Nephron (organoid): ENCODE data around the gene TAF4B.
"Not testable (repeated sequence)": the region's sequence is repeated elsewhere in the genome, so short reads cannot be mapped to it uniquely, and the experiment has no call there.

Source experiments
- H3K27ac Mint-ChIP-seq, 3 experiments: 2 replicates each; pipeline ENCODE4 v1.8.0; 2020; ENCODE audit warnings: mixed read lengths in 3 of 3, mild to moderate bottlenecking in 2 of 3, moderate library complexity in 1 of 3
- H3K27me3 Mint-ChIP-seq: 2 replicates; pipeline ENCODE4 v1.8.0; 2021; ENCODE audit warnings: low read depth, mild to moderate bottlenecking, moderate library complexity, mixed read lengths
- H3K36me3 Mint-ChIP-seq: 2 replicates; pipeline ENCODE4 v1.8.0; 2020; ENCODE audit warnings: low read depth, mixed read lengths
- H3K4me1 Mint-ChIP-seq: 2 replicates; pipeline ENCODE4 v1.8.0; 2020; ENCODE audit warnings: mixed read lengths
- H3K4me3 Mint-ChIP-seq, 3 experiments: 2 replicates each; pipeline ENCODE4 v1.8.0; 2020; ENCODE audit warnings: mild to moderate bottlenecking in 3 of 3, mixed read lengths in 3 of 3, moderate library complexity in 2 of 3
- H3K9me3 Mint-ChIP-seq: 2 replicates; pipeline ENCODE4 v1.8.0; 2020; ENCODE audit warnings: mixed read lengths
- TF ChIP-seq, protein P1 (sequence below), 3 experiments: fragments of 200-600 bp; sonication (generic); IDR thresholded peaks; one replicate each; pipeline ENCODE4 v1.5.0; 2021; ENCODE audit warnings: antibody characterized with exemption in 3 of 3; ENCODE audit not compliant: unreplicated experiment in 3 of 3

TAF4B gene

GRCh38 chr18:26357960-26358359 lies 131.7 kb downstream of the TAF4B start:
- Mint-ChIP-seq H3K27ac (no peak overlapping the region), H3K36me3 (peaks cover 3% of the 10 kb centered on the region), H3K9me3 (no peaks in the 10 kb centered on the region), H3K4me1 (no peaks in the 10 kb centered on the region), H3K4me3 (no peak overlapping the region), H3K27me3 (no peaks in the 10 kb centered on the region)
- TF ChIP-seq, protein P1, sequence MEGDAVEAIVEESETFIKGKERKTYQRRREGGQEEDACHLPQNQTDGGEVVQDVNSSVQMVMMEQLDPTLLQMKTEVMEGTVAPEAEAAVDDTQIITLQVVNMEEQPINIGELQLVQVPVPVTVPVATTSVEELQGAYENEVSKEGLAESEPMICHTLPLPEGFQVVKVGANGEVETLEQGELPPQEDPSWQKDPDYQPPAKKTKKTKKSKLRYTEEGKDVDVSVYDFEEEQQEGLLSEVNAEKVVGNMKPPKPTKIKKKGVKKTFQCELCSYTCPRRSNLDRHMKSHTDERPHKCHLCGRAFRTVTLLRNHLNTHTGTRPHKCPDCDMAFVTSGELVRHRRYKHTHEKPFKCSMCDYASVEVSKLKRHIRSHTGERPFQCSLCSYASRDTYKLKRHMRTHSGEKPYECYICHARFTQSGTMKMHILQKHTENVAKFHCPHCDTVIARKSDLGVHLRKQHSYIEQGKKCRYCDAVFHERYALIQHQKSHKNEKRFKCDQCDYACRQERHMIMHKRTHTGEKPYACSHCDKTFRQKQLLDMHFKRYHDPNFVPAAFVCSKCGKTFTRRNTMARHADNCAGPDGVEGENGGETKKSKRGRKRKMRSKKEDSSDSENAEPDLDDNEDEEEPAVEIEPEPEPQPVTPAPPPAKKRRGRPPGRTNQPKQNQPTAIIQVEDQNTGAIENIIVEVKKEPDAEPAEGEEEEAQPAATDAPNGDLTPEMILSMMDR (IDR thresholded peaks at IDR 0.05; ENCODE audit: unreplicated experiment in 3 of 3): no peak

DNA sequence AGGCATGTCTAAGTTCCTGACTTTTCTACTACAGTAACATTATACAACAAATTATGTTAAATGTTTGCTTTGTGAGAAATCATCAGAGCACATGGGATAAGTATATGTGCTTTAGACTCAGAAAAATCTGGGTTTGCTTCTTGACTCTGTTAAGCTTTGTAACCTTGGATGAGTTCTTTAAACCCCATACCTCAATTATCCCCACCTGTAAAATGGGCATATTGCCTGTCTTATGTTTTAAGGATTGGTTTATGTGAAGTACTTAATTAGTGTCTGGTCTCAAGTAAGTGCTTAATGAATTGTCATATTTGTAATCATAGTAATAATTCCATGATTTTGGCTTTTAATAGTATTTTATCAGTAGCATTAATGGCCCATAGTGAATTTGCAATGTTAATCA lies 135.8 kb downstream of the TAF4B start:
- peaks cover 5% of the 10 kb centered on the region for H3K36me3 Mint-ChIP-seq
- no peaks in the 10 kb centered on the region for H3K27me3 Mint-ChIP-seq
- H3K4me1 Mint-ChIP-seq: no peaks in the 10 kb centered on the region
- no peaks in the 10 kb centered on the region for H3K9me3 Mint-ChIP-seq
- no peak overlapping the region for H3K4me3 Mint-ChIP-seq
- no peak overlapping the region for H3K27ac Mint-ChIP-seq
- TF ChIP-seq, protein P1 (IDR thresholded peaks at IDR 0.05; ENCODE audit: unreplicated experiment in 3 of 3): no peak

DNA sequence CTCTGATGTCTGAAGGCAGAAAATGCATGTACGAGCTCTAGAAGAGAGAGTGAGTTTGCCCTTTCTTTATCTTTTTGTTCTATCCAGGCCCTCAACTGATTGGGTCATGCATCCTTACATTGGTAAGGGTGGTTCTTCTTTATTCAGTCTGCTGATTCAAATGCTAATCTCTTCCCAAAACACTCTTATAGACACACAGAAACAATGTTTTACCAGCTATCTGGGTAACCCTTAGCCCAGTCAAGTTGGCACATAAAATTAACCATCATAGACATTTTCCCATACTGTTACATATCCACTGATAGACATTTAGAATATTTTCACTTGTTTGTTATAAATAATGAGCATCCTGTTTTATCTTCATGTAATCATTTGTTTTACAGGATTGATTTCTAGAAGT lies 141.2 kb downstream of the TAF4B start:
- TF ChIP-seq, protein P1 (IDR thresholded peaks at IDR 0.05; ENCODE audit: unreplicated experiment in 3 of 3): no peak
- Mint-ChIP-seq H3K4me3 (no peak overlapping the region), H3K36me3 (peaks cover 4% of the 10 kb centered on the region), H3K9me3 (no peaks in the 10 kb centered on the region), H3K27me3 (no peaks in the 10 kb centered on the region), H3K27ac (no peak overlapping the region), H3K4me1 (no peaks in the 10 kb centered on the region)

- Mint-ChIP-seq H3K4me1 (no peaks in the 10 kb centered on the region), H3K27me3 (no peaks in the 10 kb centered on the region), H3K27ac (no peak overlapping the region), H3K36me3 (peaks cover 4% of the 10 kb centered on the region), H3K9me3 (no peaks in the 10 kb centered on the region), H3K4me3 (no peak overlapping the region)
- TF ChIP-seq, protein P1 (IDR thresholded peaks at IDR 0.05; ENCODE audit: unreplicated experiment in 3 of 3): no peak
Observed at GRCh38 chr18:26370037-26370436, 143.8 kb downstream of the TAF4B start.

GRCh38 chr18:26376105-26376504 lies 149.9 kb downstream of the TAF4B start:
- Mint-ChIP-seq H3K9me3 (no peaks in the 10 kb centered on the region), H3K27ac (no peak overlapping the region), H3K36me3 (peaks cover 4% of the 10 kb centered on the region), H3K4me1 (no peaks in the 10 kb centered on the region), H3K27me3 (no peaks in the 10 kb centered on the region), H3K4me3 (no peak overlapping the region)
- TF ChIP-seq, protein P1 (IDR thresholded peaks at IDR 0.05; ENCODE audit: unreplicated experiment in 3 of 3): no peak

- TF ChIP-seq, protein P1 (IDR thresholded peaks at IDR 0.05; ENCODE audit: unreplicated experiment in 3 of 3): no peak
- H3K27ac Mint-ChIP-seq: no peak overlapping the region
- H3K4me3 Mint-ChIP-seq: no peak overlapping the region
- no peaks in the 10 kb centered on the region for H3K27me3 Mint-ChIP-seq
- peaks cover 4% of the 10 kb centered on the region for H3K36me3 Mint-ChIP-seq
- no peaks in the 10 kb centered on the region for H3K4me1 Mint-ChIP-seq
- H3K9me3 Mint-ChIP-seq: no peaks in the 10 kb centered on the region
Observed at GRCh38 chr18:26378701-26379100, 152.5 kb downstream of the TAF4B start.

GRCh38 chr18:26381555-26381954 lies 155.3 kb downstream of the TAF4B start:
- H3K27me3 Mint-ChIP-seq, H3K9me3 Mint-ChIP-seq: not testable (repeated sequence)
- H3K4me1 Mint-ChIP-seq: peaks cover 15% of the 10 kb centered on the region

More at GRCh38 chr18:26381555-26381954, 155.3 kb downstream of the TAF4B start:
- H3K27ac Mint-ChIP-seq, H3K36me3 Mint-ChIP-seq, H3K4me3 Mint-ChIP-seq: not testable (repeated sequence)
